Prostate gland (tissue), 2 donors: ENCODE measurements around the gene ACACA.

ENCODE experiments used
- POLR2A ChIP-seq: fragments of 450-650 bp; IDR thresholded peaks from one replicate; pipeline ENCODE4 v1.6.1; 2016; ENCODE audit warnings: antibody characterized with exemption, mild to moderate bottlenecking
- POLR2AphosphoS5 ChIP-seq: sonication (generic); formaldehyde crosslinking; IDR thresholded peaks from one replicate; pipeline ENCODE4 v1.6.1; 2017; ENCODE audit warnings: antibody characterized with exemption
- TF ChIP-seq, protein P1 (sequence below), 4 experiments: fragments of 200-600 bp in 2 of 4; fragments of 450-650 bp in 2 of 4; sonication (generic) in 2 of 4; IDR thresholded peaks; 1 replicate in 3 of 4; 2 replicates in 1 of 4; pipeline ENCODE4 v1.5.1; 2016 to 2019; ENCODE audit warnings: antibody characterized with exemption in 4 of 4, mild to moderate bottlenecking in 2 of 4, moderate library complexity in 2 of 4

DNA sequence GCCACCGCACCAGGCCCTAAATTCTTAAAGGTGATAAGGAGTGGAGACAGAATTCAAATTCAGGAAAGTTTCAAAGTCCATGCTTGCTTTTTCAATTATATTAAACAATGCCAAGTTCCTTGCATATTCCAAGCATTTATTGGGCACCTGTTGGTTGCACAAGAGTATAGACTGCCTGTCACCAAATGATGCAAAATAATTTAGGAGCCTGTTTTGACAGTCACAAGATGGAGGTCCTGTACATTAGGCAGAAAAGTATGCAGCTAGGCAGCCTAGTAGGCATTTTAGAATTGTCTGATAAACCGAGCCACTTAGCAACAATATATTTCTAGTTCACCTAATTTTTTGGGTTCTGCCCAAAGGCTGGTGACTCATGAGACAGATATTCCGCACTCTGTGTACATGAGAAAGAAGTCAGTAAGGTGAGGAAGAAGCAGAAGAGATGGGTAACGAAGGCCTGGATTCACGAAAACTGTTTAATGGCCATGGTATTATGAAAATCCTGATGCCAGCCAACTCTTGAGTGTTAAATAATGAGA is 7.3 kb downstream of the ACACA start:
- TF ChIP-seq, protein P1, sequence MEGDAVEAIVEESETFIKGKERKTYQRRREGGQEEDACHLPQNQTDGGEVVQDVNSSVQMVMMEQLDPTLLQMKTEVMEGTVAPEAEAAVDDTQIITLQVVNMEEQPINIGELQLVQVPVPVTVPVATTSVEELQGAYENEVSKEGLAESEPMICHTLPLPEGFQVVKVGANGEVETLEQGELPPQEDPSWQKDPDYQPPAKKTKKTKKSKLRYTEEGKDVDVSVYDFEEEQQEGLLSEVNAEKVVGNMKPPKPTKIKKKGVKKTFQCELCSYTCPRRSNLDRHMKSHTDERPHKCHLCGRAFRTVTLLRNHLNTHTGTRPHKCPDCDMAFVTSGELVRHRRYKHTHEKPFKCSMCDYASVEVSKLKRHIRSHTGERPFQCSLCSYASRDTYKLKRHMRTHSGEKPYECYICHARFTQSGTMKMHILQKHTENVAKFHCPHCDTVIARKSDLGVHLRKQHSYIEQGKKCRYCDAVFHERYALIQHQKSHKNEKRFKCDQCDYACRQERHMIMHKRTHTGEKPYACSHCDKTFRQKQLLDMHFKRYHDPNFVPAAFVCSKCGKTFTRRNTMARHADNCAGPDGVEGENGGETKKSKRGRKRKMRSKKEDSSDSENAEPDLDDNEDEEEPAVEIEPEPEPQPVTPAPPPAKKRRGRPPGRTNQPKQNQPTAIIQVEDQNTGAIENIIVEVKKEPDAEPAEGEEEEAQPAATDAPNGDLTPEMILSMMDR (IDR thresholded peaks at IDR 0.05): no peak
- TF ChIP-seq POLR2A: no peak
- TF ChIP-seq POLR2AphosphoS5: no peak
